Occipital lobe (tissue), 2 donors: Measurements from ENCODE around the gene ATF7IP2. TPM values are rescaled to one million over a fixed set of nuclear protein-coding genes. Genes with fewer than 3 reads are reported as not detected.
"Not testable (repeated sequence)": the region's sequence is repeated elsewhere in the genome, so short reads cannot be mapped to it uniquely, and the experiment has no call there.

Experiments
- DNase-seq: peaks from one replicate; lab custom pipeline; 2025; lab: John Stamatoyannopoulos, UW
- total RNA-seq: library from RNA; depleted of rRNA; stranded (reverse); fragments of >200 nt; gene quantifications from one replicate; pipeline ENCODE4 v1.2.3, GENCODE V29; 2014

ATF7IP2 gene
- total RNA-seq, 1 donor from 2014 or later: 14.8 TPM

GRCh38 chr16:10452208-10453158 lies 66.6 kb downstream of the ATF7IP2 start:
- not testable (repeated sequence) for DNase-seq

GRCh38 chr16:10453159-10453510 lies 67.3 kb downstream of the ATF7IP2 start:
- no peak for DNase-seq

GRCh38 chr16:10465821-10466220 lies 80.0 kb downstream of the ATF7IP2 start:
- no peak for DNase-seq

GRCh38 chr16:10466313-10466712 lies 80.5 kb downstream of the ATF7IP2 start:
- no peak for DNase-seq

GRCh38 chr16:10466861-10467260 lies 81.0 kb downstream of the ATF7IP2 start:
- no peak for DNase-seq

GRCh38 chr16:10476636-10477035 lies 90.8 kb downstream of the ATF7IP2 start:
- not testable (repeated sequence) for DNase-seq

- no peak for DNase-seq
Observed at GRCh38 chr16:10480151-10480550, 94.3 kb downstream of the ATF7IP2 start.

GRCh38 chr16:10485159-10485558 lies 99.3 kb downstream of the ATF7IP2 start:
- DNase-seq: no peak

GRCh38 chr16:10485698-10486382 lies 100.0 kb downstream of the ATF7IP2 start:
- no peak for DNase-seq

- DNase-seq: no peak
Observed at GRCh38 chr16:10490141-10490540, 104.3 kb downstream of the ATF7IP2 start.

GRCh38 chr16:10493276-10493675 lies 107.4 kb downstream of the ATF7IP2 start:
- DNase-seq: no peak

- DNase-seq: no peak
Observed at GRCh38 chr16:10494343-10495030, 108.6 kb downstream of the ATF7IP2 start.

GRCh38 chr16:10495031-10495345 lies 109.1 kb downstream of the ATF7IP2 start:
- DNase-seq: no peak

GRCh38 chr16:10497132-10498101 lies 111.6 kb downstream of the ATF7IP2 start:
- no peak for DNase-seq

GRCh38 chr16:10500582-10500981 lies 114.7 kb downstream of the ATF7IP2 start:
- no peak for DNase-seq

GRCh38 chr16:10501016-10501607 lies 115.3 kb downstream of the ATF7IP2 start:
- DNase-seq: no peak

- DNase-seq: no peak
Observed at GRCh38 chr16:10502776-10503175, 116.9 kb downstream of the ATF7IP2 start.

GRCh38 chr16:10504404-10504885 lies 118.6 kb downstream of the ATF7IP2 start:
- no peak for DNase-seq

GRCh38 chr16:10505286-10505685 lies 119.4 kb downstream of the ATF7IP2 start:
- not testable (repeated sequence) for DNase-seq

- DNase-seq: peak; percentile 31
Observed at GRCh38 chr16:10509534-10510025, 123.7 kb downstream of the ATF7IP2 start.
